GM21526 (cell line): ENCODE data around the gene SIX3.

Experiments used
- ATAC-seq: cut with Tn5 transposase; IDR thresholded peaks from one replicate; pipeline ENCODE4 v1.9.1; 2021; ENCODE audit warnings: moderate library complexity; ENCODE audit not compliant: unreplicated experiment, low FRiP score

The SIX3 gene

GRCh38 chr2:44954889-44955592 lies 13.5 kb downstream of the SIX3 start:
- no peak for ATAC-seq

GRCh38 chr2:44955593-44956392 lies 14.3 kb downstream of the SIX3 start:
- ATAC-seq, result no peak

GRCh38 chr2:44956843-44957242 lies 15.3 kb downstream of the SIX3 start:
- ATAC-seq, result no peak

GRCh38 chr2:44957656-44958327 lies 16.3 kb downstream of the SIX3 start:
- no peak for ATAC-seq

- no peak for ATAC-seq
These were observed 18.4 kb downstream of the SIX3 start for GRCh38 chr2:44959855-44960254.

GRCh38 chr2:44960871-44961270 lies 19.4 kb downstream of the SIX3 start:
- no peak for ATAC-seq

GRCh38 chr2:44962176-44962695 lies 20.7 kb downstream of the SIX3 start:
- no peak for ATAC-seq

GRCh38 chr2:44964752-44965236 lies 23.3 kb downstream of the SIX3 start:
- no peak for ATAC-seq

GRCh38 chr2:44965684-44966083 lies 24.2 kb downstream of the SIX3 start:
- no peak for ATAC-seq

GRCh38 chr2:44967056-44967455 lies 25.6 kb downstream of the SIX3 start:
- ATAC-seq, result no peak

GRCh38 chr2:44967727-44968432 lies 26.4 kb downstream of the SIX3 start:
- no peak for ATAC-seq

- ATAC-seq, result no peak
These were observed 28.4 kb downstream of the SIX3 start for GRCh38 chr2:44969936-44970335.

GRCh38 chr2:44970846-44971450 lies 29.4 kb downstream of the SIX3 start:
- no peak for ATAC-seq

- ATAC-seq, result no peak
These were observed 31.5 kb downstream of the SIX3 start for GRCh38 chr2:44972771-44973535.

- no peak for ATAC-seq
These were observed 32.7 kb downstream of the SIX3 start for GRCh38 chr2:44974064-44974715.

GRCh38 chr2:44975571-44976450 lies 34.3 kb downstream of the SIX3 start:
- no peak for ATAC-seq

GRCh38 chr2:44979581-44979980 lies 38.1 kb downstream of the SIX3 start:
- no peak for ATAC-seq
